Nucleus accumbens (tissue), 56 donors: Measurements from ENCODE around the gene OSER1.

Experiments used
- DNase-seq, 56 donors: peaks; one replicate each; lab custom pipeline; 2025; lab: John Stamatoyannopoulos, UW

OSER1 gene

DNA sequence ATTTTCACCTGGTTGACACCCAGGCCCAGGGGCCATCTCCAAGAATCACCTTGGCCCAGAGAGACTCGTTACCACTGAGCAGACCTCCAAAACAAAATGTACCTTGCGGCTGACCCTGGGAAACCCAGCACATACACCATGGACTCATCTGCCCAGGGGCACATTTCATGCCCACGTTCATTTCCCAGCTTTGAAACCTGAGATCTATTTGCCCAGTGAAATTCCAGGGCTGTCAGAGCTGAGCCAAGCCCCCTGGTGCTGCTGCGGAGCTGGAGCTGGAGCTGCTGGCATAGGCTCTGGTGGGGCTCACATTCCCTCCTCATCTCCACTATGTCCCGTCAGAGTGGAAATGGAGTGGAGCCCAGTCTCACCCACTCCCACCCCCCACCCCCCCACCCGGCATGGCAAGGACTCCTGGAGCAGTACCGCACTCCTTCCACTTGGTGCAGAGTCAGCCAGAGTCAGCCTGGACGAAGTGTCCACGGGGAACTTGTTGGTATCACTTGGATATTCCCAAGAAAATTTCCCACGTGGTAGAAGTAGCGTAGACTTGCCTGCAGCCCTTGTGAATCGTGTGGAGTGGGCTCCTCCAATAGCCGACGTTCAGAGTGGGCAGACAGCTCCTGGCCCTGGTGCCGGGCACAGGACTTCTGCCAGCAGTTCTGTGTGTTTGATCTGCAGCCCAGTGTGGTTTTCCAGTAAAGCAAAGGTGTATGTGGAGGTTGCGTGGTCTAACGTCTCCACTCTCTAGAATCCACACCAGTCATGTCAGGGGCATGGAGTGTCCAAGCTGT, 18.1 kb upstream of the OSER1 start:
- no peak for DNase-seq

DNA sequence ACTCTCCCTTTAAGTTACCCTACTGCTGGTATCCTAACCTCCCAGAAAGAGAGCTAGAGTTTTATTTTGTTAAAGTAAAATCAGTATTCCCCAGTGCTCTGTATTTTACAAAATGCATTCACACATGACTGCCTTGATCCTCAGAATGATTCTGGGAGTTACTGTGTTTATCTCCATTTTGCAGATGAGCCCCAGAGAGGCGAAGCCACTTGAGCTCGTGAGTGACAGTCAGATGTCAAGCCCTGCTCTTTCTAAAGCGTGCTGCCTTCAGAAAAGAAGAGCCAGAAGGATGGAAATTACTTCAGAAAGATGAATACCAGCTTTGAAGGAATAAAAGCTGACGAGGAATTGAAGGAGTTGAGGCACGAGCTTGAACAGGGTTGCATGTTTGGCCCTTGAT, 14.1 kb upstream of the OSER1 start:
- DNase-seq = no peak

DNA sequence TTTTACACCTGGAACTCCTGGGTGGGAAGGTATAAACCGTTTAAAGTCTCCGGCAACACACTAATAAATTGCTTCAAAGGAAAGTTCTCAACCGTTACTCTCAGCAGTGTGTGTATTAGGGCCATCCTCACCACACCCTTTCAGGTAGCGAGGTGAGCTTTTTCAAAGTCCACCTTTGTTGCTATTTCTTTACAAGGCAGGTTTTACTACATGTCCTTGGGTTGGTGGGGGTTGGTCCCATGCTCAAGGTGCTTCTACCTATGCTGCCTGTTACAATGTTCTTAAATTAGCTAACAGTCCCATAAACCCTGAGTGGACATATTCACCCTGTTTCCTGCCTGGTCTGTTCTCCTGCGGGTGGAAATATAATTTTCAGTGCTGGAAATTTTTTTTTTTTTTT, 13.2 kb upstream of the OSER1 start:
- no peak for DNase-seq

DNA sequence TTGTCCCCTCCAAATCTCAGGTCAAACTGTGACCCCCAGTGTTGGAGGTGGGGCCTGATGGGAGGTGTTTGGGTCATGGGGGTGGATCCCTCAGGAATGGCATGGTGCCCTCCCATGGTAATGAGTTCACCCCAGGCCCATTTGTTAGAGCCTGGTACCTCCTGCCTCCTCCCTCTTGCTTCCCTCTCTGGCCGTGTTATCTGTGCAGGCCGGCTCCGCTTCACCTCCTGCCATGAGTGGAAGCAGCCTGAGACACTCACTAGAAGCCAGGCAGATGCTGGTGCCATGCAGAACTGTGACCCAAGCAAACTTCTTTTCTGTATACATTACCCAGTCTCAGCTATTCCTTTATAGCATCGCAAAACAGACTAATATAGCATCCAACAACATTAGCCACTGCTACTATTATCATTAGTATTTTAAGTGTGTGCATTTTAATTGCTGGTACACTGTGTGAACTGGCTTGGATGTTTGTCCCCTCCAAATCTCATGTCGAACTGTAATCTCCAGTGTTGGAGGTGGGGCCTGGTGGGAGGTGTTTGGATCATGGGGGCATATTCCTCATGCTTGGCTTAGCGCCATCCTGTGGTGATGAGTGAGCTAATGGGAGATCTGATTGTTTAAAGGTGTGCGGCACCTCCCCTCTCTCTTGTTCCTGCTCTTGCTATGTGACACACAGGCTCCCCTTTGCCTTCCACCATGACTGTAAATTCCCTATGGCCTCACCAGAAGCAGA, 12.2 kb upstream of the OSER1 start:
- DNase-seq = no peak

DNA sequence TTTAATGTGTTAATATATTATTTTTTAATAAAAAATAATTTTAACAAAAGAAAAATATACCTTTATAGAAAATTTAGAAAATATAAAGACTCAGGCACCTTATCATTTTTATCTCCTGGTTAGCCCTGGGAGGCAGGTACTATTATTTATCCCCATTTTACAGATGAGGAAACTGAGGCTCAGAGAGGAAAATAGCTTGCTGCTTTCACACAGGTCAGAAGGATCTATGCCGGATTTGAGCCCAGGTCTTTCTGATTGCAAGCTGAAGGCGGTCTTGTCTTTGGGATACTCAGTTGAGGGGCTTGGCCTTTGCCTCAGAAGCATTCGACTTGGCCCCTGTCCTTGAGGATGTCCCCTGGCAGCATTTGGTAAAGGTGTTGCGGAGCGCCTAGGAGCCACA, 11.5 kb upstream of the OSER1 start:
- no peak for DNase-seq

DNA sequence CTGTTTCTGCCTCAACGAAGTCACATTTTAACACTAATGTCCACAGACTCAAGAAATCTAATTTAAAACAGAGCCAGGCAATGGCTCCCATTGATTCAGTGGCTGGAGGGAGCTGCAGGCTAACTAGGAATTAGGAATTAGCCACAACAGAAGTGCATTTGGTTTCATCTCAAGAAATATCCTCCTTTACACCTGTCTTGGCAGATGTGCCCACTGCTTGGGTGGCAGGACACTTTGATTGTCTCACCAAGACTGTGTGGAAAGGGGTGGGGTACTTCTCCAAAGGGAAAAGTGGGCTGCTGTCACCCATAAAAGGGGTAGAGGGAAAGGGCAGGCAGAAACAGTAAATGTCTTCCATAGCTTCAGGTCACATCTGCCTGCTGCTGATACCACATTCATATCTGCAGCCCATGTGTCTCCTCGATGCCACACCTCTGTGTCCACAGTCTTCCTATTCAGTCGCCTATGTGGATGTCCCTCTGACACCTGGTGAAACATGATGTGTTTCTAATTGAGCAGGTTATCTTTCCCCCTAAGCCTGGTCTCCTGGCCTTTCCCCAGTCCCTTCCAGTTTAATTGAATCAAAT, 10.9 kb upstream of the OSER1 start:
- no peak for DNase-seq

DNA sequence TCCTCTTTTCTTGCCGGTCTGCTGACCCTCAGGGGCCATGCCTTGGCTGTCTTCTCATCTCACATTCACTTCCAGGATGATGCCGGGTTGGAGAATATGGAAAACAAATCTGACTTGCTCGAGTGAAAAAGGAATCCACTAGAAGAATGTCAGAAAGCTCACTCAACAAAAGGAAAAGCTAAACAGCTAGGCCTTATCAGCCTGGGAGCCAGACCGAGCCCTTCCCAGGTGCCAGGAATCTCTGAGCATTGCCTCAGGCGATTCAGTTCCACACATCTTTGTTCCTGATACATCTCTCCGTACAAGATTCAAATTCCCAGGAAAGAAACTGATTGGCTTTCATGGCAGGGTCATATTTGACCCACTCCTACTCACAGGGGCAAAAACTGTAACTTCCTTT, 9.2 kb upstream of the OSER1 start:
- no peak for DNase-seq

DNA sequence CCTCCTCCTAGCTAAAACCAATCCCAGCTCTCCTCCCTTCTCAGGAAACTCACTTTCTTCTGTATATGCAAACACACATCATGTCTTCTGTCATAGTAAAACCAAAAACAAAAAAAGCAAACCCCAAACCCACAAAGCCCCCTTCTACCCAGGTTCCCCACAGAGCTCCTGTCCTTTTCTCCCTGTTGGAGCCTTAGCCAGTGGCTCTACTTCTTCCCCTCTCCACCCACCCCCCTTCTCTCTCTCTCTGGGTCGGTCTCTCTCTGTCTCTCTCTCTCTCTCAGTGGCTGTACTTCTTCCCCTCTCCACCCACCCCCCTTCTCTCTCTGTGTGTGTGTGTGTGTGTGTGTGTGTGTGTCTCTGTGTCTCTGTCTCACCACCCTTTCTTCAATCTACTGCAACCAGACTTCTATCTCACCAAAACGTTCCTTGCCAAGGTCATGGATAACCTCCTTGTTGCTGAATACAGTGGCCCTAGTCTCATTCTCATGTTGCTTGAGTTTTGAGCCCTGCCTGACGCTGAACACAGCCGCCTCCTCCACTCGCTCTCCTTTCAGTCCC, 8.7 kb upstream of the OSER1 start:
- DNase-seq = no peak

DNA sequence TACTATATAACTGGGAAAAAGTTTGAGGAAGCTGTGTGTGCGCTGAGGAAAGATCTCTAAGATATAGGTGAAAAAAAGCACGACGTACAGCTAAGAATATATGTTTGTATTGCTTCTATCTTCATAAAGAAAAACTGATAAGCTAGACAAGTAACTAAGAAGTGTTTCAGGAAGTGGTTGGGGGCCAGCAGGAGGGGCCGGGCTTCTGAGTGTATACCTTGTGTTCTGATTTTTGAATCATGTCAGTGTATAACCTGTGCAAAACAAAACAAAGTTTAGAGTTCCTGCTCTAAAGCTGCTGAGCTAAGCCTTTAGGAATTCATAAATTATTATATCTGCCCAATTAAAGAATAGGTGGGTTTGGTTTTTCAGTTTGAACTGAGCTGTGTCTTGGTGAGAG, 7.9 kb upstream of the OSER1 start:
- DNase-seq = no peak

DNA sequence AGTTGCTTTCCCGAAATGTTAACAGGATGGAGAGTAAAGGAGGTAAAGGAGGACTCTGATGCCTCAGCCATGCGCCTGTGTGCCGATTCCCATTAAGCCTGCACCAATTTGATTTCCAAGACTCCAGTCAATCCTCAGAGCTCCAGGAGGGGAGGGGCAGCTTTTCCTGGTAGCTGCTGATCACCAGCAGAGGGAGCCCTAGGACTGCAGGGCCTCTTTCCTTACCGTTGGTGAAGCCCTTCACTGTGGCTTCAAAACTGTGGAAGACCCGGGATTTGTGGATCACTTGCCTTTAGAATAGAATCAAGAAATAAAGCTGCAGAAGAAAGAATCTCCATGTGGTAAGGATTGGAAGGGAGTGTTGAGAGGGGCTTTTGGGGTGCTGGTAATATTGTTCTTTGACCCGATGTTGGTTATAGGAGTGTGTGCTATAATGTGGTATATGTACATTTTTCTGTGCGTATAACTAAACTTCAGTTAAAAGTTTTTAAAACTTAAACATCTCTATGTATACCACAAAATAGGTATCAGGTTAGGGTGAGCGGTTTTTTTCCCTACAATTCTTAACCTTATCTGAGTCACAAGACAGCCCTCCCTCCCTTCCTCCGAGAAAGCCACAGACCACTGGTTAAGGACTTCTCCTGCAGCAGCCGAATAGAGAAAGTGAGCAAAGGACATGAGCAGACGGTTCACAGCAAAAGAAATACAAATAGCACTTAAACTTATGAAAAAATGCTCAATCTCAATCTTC, 6.9 kb upstream of the OSER1 start:
- peak in 44 of 56 donors; percentile 1 to 80 (median 30) for DNase-seq

DNA sequence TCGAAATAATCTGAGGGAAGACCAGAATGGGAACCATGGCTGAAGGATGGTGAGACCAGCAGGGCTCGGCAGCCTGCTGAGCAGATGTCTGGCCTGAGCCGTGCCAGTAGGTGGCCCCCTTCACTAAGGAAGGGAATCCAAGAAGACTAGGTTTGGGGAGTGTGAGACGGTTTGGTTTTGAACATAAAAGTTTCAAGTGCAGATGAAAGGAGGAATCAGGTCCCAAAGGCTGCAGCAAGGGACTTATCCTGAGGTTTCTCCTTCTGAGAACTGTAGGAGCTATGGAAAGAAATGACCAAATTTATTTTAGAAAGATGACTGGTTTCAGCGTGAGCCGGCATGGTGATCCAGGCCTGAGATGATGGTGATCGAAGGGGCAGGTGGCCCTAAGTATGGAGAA, 4.6 kb upstream of the OSER1 start:
- peak in 45 of 56 donors; percentile 3 to 80 (median 33) for DNase-seq

DNA sequence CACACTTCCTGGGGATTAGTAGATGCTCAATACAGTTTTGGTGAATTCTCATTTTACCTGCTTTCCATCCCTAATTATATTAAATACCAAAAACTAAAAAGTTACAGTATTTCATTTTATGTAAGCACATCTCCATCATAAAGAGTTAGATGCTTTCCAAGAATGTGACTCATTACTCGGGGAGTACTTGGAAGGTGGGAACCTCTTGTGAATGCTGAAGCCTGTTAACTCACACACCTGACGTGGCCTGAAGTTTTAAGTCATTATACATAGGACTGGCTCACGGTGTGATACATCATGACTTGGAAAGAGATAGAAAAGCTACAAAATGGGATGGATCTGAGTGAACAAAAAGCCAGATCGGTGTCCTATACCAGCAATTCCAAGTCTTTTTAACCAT, 2.2 kb upstream of the OSER1 start:
- peak in 1 of 56 donors; percentile 2 for DNase-seq

DNA sequence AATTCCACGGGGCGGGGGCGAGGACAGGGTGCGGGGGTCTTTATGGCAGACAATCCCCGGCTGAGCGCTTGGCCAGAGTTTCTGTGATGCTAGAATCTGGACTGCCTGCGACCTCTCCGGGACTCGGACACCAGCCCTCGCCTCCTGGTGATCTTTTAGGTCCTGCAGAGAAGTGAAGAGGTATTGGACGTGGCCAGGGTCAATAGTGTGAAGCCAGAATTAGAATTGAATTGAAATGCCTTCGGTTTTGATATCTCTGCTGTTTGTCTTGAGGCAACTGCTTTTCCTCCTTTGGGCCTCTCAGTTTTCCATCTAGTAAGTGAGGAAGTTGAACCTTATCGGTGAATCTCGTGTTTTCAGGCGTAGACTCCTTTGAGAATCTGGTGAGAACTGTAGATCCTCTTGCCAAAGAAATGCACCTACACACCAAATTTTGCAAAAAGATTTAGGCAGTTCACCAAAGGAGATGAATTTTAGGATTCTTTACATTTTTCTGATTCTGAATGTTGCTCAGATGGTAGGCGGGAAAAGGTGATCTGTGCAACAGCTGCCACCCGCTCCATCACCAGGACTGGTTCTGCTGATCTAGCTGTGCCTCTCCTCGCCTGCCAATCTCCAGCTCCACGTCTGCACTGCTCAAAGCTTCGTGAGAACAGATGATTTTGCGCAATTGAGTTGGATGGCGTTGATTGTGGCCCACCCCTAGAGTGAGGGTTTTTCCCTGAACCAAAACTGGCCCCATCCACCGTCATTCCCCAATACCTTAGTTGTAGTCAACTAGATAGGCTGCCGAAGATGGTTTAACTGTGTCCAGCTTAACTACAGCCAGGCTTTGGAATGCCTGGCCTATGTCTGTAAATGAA, 837 bp upstream of the OSER1 start:
- peak in 23 of 56 donors; percentile 5 to 75 (median 27) for DNase-seq

DNA sequence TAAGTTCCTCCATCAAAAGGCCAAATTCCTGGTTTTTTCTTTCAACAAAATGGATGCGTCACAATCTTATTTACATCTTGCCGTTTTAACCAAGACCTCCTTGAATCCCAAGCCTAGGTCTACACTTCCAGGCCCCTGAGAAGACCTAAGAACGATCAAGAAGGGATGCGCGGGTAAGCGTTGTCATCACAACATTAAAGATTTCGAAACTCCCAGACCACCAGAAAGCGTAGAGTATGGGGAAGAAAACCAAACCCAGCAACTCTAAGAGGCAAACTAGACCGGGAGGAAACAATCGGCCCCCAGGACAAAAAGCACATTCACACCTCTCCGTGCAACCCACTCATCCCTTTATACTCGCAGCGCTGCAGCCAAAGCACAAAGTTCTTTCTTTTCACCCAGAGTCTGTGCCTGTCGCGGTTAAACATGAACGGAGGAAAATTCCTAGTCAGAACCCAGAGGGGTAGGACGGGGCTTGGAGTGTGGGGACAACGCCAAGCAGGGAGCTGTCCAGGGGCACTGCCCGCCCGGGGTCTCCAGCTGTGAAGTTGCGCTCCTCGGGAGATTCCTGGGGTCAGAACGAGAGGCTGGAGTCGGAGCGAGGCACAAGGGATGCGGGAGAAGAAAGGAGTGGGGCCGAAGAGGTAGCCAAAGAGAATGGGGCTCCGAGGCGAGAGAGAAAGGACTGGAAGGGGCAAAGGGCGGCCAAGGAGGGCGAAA, 725 bp downstream of the OSER1 start:
- peak in 11 of 56 donors; percentile 25 to 63 (median 50) for DNase-seq

DNA sequence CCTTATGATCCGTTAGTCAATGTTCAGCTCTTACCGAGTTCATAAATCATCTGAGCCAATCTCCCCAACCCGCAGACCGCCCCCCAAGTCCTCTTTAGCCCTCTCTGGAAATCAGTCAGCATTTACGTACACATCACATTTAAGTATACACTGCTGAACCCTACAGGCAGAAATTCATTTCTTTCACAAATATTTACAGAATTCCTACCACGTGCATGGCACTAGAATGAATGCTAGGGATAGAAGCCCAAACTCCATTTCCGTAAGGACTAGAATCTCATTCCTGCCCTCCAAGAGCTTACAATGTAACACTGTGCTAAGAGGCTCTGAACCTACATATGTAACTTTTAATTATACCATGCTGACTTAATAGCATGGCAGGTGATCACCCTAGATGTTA, 1.8 kb downstream of the OSER1 start:
- DNase-seq = no peak

DNA sequence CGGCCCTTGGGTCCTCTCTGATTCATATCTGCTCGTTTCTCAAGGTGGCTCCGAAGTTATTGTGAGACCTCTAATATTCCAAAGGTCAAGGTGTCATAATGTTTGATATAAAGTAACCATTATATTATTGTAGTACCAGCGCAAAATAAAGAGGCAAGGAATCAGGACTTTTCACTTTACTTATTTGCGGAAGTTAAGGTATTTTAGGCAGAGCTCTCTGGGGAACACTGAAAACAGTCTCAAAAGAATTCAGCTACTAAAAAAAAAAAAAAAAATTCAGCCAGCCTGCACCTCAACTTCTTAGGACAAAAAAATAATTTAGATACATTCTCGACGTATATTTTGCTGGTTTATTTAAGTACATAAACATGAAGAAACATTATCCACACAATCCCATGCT, 2.4 kb downstream of the OSER1 start:
- DNase-seq = no peak

DNA sequence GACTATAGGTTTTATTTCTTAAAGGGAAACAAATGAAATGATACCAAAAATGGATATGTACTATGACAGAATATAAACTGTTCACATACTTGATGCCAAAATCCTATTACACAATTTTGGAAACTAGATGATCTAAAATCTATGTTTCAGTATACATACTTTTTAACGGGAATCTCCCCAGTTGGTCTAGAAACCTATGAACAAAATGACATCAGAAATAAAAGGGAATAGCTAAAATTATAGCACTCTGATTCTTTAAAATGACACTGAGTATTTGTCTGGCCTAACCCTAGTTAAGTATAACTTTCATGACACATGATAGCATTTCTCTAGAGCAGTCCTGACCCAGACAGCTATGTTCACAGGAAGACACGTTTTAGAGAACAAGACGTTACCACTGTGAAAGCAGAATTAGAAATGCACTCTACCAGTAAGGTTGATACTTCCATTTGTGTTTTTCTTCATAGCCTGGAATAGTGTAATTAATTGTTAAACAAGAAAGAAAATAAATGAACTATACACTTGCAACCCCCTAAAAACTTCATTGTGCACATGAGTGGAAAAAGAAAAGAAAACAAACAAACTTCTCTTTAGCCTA, 3.3 kb downstream of the OSER1 start:
- no peak for DNase-seq

DNA sequence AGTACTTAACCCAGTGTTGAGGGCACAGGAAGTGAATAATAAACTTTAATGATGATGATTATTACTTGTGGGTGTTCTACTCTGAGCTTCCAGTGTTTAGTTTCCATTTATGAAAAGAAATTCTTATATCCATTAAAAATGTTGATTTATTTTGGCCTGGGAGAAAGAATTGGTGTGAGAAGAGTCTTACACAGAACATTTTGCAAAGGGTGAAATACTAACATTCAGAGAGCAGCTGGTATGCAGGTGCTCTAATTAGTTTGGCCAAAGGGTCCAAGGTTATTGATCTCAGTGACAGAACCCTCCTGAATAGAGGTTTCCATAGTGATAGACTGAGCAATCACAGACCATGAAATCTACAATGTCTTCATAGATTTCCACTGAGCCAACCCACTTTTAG, 4.4 kb downstream of the OSER1 start:
- DNase-seq = no peak

DNA sequence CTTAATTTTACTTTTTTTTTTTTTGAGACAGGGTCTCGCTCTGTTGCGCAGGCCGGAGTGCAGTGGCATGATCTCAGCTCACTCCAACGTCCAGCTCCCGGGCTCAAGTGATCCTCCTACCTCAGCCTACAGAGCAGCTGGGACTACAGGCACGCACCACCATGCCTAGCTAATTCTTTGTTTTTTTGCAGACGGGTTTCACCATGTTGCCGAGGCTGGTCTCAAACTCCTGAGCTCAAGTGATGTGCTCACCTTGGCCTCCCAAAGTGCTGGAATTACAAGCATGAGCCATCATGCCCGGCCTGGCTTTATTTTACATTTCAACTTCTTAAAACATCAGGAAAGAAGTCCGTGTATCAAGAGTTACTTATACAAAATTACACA, 5.7 kb downstream of the OSER1 start:
- DNase-seq = no peak
